ENCODE data around the gene CCDC7.
"Not testable (repeated sequence)": the region's sequence is repeated elsewhere in the genome, so short reads cannot be mapped to it uniquely, and the experiment has no call there.

DNA sequence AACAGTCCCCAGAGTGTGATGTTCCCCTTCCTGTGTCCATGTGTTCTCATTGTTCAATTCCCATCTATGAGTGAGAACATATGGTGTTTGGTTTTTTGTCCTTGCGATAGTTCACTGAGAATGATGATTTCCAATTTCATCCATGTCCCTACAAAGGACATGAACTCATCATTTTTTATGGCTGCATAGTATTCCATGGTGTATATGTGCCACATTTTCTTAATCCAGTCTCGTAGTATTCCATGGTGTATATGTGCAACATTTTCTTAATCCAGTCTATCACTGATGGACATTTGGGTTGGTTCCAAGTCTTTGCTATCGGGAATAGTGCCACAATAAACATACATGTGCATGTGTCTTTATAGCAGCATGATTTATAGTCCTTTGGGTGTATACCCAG lies 46.2 kb upstream of the CCDC7 start:
- TF ChIP-seq, protein P1, sequence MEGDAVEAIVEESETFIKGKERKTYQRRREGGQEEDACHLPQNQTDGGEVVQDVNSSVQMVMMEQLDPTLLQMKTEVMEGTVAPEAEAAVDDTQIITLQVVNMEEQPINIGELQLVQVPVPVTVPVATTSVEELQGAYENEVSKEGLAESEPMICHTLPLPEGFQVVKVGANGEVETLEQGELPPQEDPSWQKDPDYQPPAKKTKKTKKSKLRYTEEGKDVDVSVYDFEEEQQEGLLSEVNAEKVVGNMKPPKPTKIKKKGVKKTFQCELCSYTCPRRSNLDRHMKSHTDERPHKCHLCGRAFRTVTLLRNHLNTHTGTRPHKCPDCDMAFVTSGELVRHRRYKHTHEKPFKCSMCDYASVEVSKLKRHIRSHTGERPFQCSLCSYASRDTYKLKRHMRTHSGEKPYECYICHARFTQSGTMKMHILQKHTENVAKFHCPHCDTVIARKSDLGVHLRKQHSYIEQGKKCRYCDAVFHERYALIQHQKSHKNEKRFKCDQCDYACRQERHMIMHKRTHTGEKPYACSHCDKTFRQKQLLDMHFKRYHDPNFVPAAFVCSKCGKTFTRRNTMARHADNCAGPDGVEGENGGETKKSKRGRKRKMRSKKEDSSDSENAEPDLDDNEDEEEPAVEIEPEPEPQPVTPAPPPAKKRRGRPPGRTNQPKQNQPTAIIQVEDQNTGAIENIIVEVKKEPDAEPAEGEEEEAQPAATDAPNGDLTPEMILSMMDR (IDR thresholded peaks at IDR 0.05; ENCODE audit: insufficient read depth, low read length), result not testable (repeated sequence)
- not testable (repeated sequence) for TF ChIP-seq GABPA, POLR2AphosphoS5 (IDR thresholded peaks at IDR 0.05; ENCODE audit: low read depth)
- TF ChIP-seq, protein P2, sequence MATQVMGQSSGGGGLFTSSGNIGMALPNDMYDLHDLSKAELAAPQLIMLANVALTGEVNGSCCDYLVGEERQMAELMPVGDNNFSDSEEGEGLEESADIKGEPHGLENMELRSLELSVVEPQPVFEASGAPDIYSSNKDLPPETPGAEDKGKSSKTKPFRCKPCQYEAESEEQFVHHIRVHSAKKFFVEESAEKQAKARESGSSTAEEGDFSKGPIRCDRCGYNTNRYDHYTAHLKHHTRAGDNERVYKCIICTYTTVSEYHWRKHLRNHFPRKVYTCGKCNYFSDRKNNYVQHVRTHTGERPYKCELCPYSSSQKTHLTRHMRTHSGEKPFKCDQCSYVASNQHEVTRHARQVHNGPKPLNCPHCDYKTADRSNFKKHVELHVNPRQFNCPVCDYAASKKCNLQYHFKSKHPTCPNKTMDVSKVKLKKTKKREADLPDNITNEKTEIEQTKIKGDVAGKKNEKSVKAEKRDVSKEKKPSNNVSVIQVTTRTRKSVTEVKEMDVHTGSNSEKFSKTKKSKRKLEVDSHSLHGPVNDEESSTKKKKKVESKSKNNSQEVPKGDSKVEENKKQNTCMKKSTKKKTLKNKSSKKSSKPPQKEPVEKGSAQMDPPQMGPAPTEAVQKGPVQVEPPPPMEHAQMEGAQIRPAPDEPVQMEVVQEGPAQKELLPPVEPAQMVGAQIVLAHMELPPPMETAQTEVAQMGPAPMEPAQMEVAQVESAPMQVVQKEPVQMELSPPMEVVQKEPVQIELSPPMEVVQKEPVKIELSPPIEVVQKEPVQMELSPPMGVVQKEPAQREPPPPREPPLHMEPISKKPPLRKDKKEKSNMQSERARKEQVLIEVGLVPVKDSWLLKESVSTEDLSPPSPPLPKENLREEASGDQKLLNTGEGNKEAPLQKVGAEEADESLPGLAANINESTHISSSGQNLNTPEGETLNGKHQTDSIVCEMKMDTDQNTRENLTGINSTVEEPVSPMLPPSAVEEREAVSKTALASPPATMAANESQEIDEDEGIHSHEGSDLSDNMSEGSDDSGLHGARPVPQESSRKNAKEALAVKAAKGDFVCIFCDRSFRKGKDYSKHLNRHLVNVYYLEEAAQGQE (IDR thresholded peaks at IDR 0.05; ENCODE audit: insufficient replicate concordance, low read depth), result not testable (repeated sequence)
